Skeletal muscle tissue (tissue), 4 donors: ENCODE measurements around the gene TRABD2B. TPM values are rescaled to one million over a fixed set of nuclear protein-coding genes. Genes with fewer than 3 reads are reported as not detected.

ENCODE experiments used
- H3K27ac ChIP-seq: one replicate; pipeline ENCODE4 v1.7.0; 2013; ENCODE audit warnings: mild to moderate bottlenecking, low read depth, low read length, inconsistent platforms
- H3K27me3 ChIP-seq, 3 donors: one replicate each; pipeline ENCODE4 v1.7.0; 2013; ENCODE audit warnings: low read length in 3 of 3; ENCODE audit not compliant: control insufficient read depth in 3 of 3, insufficient read depth in 3 of 3
- H3K36me3 ChIP-seq, 3 donors: one replicate each; pipeline ENCODE4 v1.7.0; 2013; ENCODE audit warnings: low read length in 3 of 3; ENCODE audit not compliant: control insufficient read depth in 3 of 3, insufficient read depth in 3 of 3
- H3K4me1 ChIP-seq, 3 donors: one replicate each; pipeline ENCODE4 v1.7.0; 2013; ENCODE audit warnings: low read length in 3 of 3, mild to moderate bottlenecking in 3 of 3; ENCODE audit not compliant: control insufficient read depth in 3 of 3, insufficient read depth in 3 of 3
- H3K4me3 ChIP-seq, 3 donors: one replicate each; pipeline ENCODE4 v1.7.0; 2013; ENCODE audit warnings: low read length in 3 of 3
- H3K9ac ChIP-seq, 3 donors: one replicate each; pipeline ENCODE4 v1.7.0; 2013; ENCODE audit warnings: low read length in 3 of 3, mild to moderate bottlenecking in 3 of 3, moderate library complexity in 2 of 3, low read depth in 1 of 3
- H3K9me3 ChIP-seq, 3 donors: one replicate each; pipeline ENCODE4 v1.7.0; 2013; ENCODE audit warnings: low read length in 3 of 3; ENCODE audit not compliant: control insufficient read depth in 3 of 3
- total RNA-seq: library from RNA; depleted of rRNA; stranded (reverse); fragments of >200 nt; gene quantifications from one replicate; pipeline ENCODE4 v1.2.3, GENCODE V29; 2014
- donor health status: Osteomylitis.

The TRABD2B gene
- total RNA-seq, 1 donor from 2014 or later = 0.52 TPM

- no peak overlapping the region for H3K9ac ChIP-seq
- H3K27ac ChIP-seq = no peak overlapping the region
Measured at GRCh38 chr1:47818682-47819573, 178.3 kb downstream of the TRABD2B start.

DNA sequence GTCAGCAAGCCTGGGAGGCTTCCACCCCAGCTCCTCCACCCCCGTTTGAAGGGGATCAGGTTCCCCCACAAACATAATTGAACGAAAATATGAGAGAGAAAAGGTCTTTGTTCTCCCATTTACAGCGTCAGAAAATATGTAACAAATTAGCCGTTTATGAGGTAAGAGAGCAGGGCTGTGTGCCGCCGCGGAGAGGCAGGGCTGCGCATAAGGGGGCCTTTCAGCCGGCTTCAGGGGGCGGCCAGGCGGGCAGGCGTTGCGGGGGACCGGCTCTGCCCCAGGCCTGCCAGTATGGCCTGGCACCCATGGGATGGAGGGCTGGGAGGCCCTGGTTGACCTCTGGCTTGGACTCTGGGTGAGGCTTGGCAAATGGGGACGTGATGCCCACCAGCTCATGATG lies 179.3 kb downstream of the TRABD2B start:
- H3K9ac ChIP-seq = no peak overlapping the region
- no peak overlapping the region for H3K4me3 ChIP-seq
- H3K27me3 ChIP-seq = peaks cover 0 to 5% (median 4%) of the 10 kb centered on the region in 3 donors
- H3K36me3 ChIP-seq = no peaks in the 10 kb centered on the region
- H3K27ac ChIP-seq = no peak overlapping the region
- H3K4me1 ChIP-seq = peaks cover 10 to 26% (median 21%) of the 10 kb centered on the region in 3 donors
- no peaks in the 10 kb centered on the region for H3K9me3 ChIP-seq

More at GRCh38 chr1:47818682-47819573, 178.3 kb downstream of the TRABD2B start:
- Histone ChIP-seq H3K4me1 (peaks cover 16 to 21% (median 17%) of the 10 kb centered on the region in 3 donors), H3K4me3 (no peak overlapping the region), H3K27me3 (peaks cover 0 to 5% (median 3%) of the 10 kb centered on the region in 3 donors), H3K36me3 (no peaks in the 10 kb centered on the region), H3K9me3 (no peaks in the 10 kb centered on the region)

DNA sequence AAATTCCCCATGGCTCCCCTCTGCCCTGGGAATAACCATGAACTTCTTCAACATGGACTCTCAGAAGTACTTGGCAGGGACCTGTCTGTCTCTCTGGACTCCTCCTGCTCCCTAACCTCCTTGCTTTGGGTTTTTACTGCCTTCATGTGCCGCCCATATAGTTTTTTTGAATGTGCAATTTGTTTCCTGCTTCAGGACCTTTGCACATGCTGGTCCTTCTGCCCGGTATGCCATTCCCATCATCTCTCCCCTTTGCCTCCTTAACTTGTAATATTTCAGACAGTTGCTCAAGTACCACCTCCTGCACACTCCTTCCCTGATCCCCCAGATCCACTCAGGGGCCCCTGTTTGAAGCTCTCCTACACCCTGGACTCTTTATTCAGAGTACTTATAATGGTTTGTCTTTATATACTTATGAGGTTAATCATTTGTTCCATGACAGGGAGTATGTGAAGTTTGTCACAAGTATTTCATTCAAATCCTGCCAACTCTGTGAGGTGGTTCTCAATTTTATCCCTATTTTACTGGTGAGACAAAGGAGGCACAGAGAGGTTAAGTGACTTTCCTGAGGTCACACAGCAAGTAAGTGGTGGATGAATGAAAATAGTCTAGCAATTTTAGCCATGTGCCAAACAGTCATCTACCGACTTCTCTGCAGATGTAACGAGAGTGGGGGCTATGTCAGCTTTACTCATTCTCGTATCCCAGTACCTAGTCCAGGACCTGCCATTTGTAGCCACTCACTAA lies 180.7 kb downstream of the TRABD2B start:
- H3K27me3 ChIP-seq = peaks cover 0 to 8% (median 5%) of the 10 kb centered on the region in 3 donors
- no peak overlapping the region for H3K4me3 ChIP-seq
- H3K9ac ChIP-seq = no peak overlapping the region
- peaks cover 8 to 28% (median 21%) of the 10 kb centered on the region in 3 donors for H3K4me1 ChIP-seq
- no peak overlapping the region for H3K27ac ChIP-seq
- H3K9me3 ChIP-seq = no peaks in the 10 kb centered on the region
- no peaks in the 10 kb centered on the region for H3K36me3 ChIP-seq

DNA sequence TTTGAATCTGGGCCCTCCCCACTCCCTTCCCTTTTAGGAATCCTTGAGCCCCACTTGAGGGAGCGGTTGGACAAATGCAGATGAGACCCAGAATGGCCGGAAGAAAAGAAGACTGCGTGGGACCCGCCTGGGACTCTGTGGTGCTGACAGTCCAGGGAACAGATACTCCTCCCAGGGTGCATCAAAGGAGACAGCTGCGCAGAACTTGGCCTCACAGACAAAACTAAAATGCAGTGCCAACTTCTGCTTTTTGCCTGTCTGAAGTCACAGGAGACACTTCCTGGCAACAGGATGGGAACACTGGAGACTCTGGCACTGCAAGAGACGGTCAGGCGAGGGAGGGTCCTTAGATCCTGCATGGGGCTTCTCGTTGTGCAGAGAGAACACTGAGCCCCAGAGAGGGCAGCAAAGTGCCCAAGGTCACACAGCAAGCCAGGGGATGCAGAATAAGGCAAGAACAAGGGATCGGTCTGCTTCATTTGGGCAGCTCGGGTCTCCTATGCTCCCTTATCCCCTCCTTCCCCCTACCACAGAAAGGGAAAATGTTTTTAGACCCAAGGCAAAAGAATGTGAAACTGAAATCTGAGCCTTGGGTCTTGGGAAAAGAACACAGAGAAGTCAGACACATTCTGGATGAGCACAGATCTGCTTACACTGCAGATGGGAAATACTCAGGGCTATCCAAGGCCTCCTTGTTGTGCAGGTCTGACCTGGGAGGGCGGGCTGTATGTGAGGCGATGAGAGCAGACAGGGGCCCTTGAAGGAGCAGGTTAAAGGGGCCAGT lies 182.4 kb downstream of the TRABD2B start:
- Histone ChIP-seq H3K27ac (no peak overlapping the region), H3K4me1 (peaks cover 8 to 28% (median 18%) of the 10 kb centered on the region in 3 donors), H3K9me3 (no peaks in the 10 kb centered on the region), H3K36me3 (no peaks in the 10 kb centered on the region), H3K4me3 (no peak overlapping the region), H3K27me3 (peaks cover 0 to 8% (median 5%) of the 10 kb centered on the region in 3 donors), H3K9ac (peak overlapping the region in 1 of 3 donors; percentile 3)

GRCh38 chr1:47813970-47814369 lies 183.2 kb downstream of the TRABD2B start:
- Histone ChIP-seq H3K27ac (no peak overlapping the region), H3K36me3 (no peaks in the 10 kb centered on the region), H3K9me3 (no peaks in the 10 kb centered on the region), H3K4me1 (peaks cover 8 to 28% (median 18%) of the 10 kb centered on the region in 3 donors), H3K9ac (no peak overlapping the region), H3K4me3 (no peak overlapping the region), H3K27me3 (peaks cover 0 to 8% (median 5%) of the 10 kb centered on the region in 3 donors)

GRCh38 chr1:47812904-47813514 lies 184.2 kb downstream of the TRABD2B start:
- no peak overlapping the region for H3K9ac ChIP-seq
- no peaks in the 10 kb centered on the region for H3K9me3 ChIP-seq
- H3K4me3 ChIP-seq = no peak overlapping the region
- no peaks in the 10 kb centered on the region for H3K36me3 ChIP-seq
- no peak overlapping the region for H3K27ac ChIP-seq
- peaks cover 0 to 8% (median 5%) of the 10 kb centered on the region in 3 donors for H3K27me3 ChIP-seq
- H3K4me1 ChIP-seq = peaks cover 8 to 24% (median 18%) of the 10 kb centered on the region in 3 donors

DNA sequence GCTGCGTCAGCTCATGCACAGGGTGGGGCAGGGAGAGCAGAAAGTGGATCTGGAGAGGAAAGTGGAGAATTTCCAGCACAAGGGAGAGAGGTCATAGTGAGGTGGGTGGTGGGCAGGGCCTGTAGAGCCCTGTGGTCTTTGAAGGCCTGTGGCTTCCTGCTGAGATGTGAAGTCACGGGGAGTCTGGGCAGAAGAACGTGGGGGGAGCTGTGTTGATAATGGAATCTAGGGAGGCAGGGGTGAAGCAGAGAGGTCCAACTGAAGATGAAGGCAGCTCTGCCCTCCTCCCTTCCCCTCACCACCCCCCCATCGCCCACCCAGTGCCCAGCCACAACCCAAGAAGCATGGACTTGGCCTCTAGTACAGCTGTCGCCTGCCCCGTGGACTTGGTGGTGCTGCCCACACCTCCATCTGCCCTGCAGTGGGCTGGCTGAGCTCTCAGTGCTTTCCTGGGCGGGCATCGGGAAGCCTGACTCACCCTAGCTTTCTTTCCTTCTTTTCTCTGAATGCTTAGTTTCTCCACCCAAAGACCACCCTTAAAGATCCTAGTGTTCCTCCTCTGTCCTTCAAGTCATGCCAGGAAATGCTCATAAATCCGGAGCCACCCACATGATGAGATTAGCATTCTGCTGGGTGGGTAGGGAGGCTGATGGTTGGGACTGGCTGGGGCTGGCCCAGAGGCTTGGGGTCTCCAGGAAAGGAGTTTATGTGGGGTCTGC lies 186.1 kb downstream of the TRABD2B start:
- Histone ChIP-seq H3K27ac (no peak overlapping the region), H3K27me3 (peaks cover 0 to 8% (median 5%) of the 10 kb centered on the region in 3 donors), H3K4me3 (no peak overlapping the region), H3K36me3 (no peaks in the 10 kb centered on the region), H3K9me3 (no peaks in the 10 kb centered on the region), H3K4me1 (peaks cover 8 to 24% (median 18%) of the 10 kb centered on the region in 3 donors), H3K9ac (no peak overlapping the region)

- H3K27me3 ChIP-seq = peaks cover 0 to 8% (median under 1%) of the 10 kb centered on the region in 3 donors
- no peak overlapping the region for H3K27ac ChIP-seq
- H3K9me3 ChIP-seq = no peaks in the 10 kb centered on the region
- H3K36me3 ChIP-seq = no peaks in the 10 kb centered on the region
- H3K4me1 ChIP-seq = peaks cover 0 to 12% (median 11%) of the 10 kb centered on the region in 3 donors
- no peak overlapping the region for H3K4me3 ChIP-seq
- H3K9ac ChIP-seq = no peak overlapping the region
Measured at GRCh38 chr1:47809301-47810084, 187.7 kb downstream of the TRABD2B start.
